Smooth muscle cell (in vitro differentiated cells): ENCODE data around the gene STPG1. TPM values are rescaled to one million over a fixed set of nuclear protein-coding genes. Genes with fewer than 3 reads are reported as not detected.

Source experiments
- DNase-seq: peaks from one replicate; lab custom pipeline; 2025; ENCODE audit not compliant: unreplicated experiment; lab: John Stamatoyannopoulos, UW
- H2AFZ ChIP-seq: fragments of 200-600 bp; sonication (generic); 2 replicates; pipeline ENCODE4 v1.6.0; 2016; ENCODE audit warnings: antibody characterized with exemption, low read depth, mild to moderate bottlenecking
- H3F3A ChIP-seq: fragments of 200-600 bp; sonication (generic); 2 replicates; pipeline ENCODE4 v1.6.0; 2017; ENCODE audit warnings: antibody characterized with exemption, low read depth
- H3K27ac ChIP-seq: fragments of 200-600 bp; sonication (generic); 2 replicates; pipeline ENCODE4 v1.5.1; 2016; ENCODE audit warnings: low read depth, mild to moderate bottlenecking
- H3K27me3 ChIP-seq: fragments of 200-600 bp; sonication (generic); 2 replicates; pipeline ENCODE4 v1.6.1; 2016; ENCODE audit warnings: low read depth, mild to moderate bottlenecking
- H3K36me3 ChIP-seq: fragments of 200-600 bp; sonication (generic); 2 replicates; pipeline ENCODE4 v1.5.1; 2016; ENCODE audit warnings: low read depth
- H3K4me1 ChIP-seq: fragments of 200-600 bp; sonication (generic); 2 replicates; pipeline ENCODE4 v1.5.1; 2016; ENCODE audit warnings: low read depth
- H3K4me2 ChIP-seq: fragments of 200-600 bp; sonication (generic); 2 replicates; pipeline ENCODE4 v1.6.0; 2016; ENCODE audit warnings: mild to moderate bottlenecking
- H3K4me3 ChIP-seq: fragments of 200-600 bp; sonication (generic); 2 replicates; pipeline ENCODE4 v1.5.1; 2016; ENCODE audit warnings: mild to moderate bottlenecking
- H3K79me2 ChIP-seq: fragments of 200-600 bp; sonication (generic); 2 replicates; pipeline ENCODE4 v1.6.0; 2016; ENCODE audit warnings: low read depth, mild to moderate bottlenecking
- H3K9ac ChIP-seq: fragments of 200-600 bp; sonication (generic); 2 replicates; pipeline ENCODE4 v1.6.0; 2016; ENCODE audit warnings: low read depth
- H3K9me3 ChIP-seq: fragments of 200-600 bp; sonication (generic); replicated peaks from 2 replicates; pipeline ENCODE4 v1.5.1; 2016; ENCODE audit warnings: low read depth
- H4K20me1 ChIP-seq: fragments of 200-600 bp; sonication (generic); 2 replicates; pipeline ENCODE4 v1.6.0; 2016; ENCODE audit warnings: low read depth
- CTCF ChIP-seq: fragments of 200-600 bp; sonication (generic); IDR thresholded peaks from 2 replicates; pipeline ENCODE4 v1.5.1; 2017; ENCODE audit warnings: borderline replicate concordance, mild to moderate bottlenecking, antibody characterized with exemption; ENCODE audit not compliant: insufficient read depth, poor library complexity, severe bottlenecking
- WGBS: methylation state at CpG from one replicate; pipeline ENCODE4 v1.1.7; 2016; ENCODE audit warnings: low lambda C conversion rate; 5-methylcytosine and 5-hydroxymethylcytosine counted together
- polyA plus RNA-seq: library from polyadenylated mRNA; unstranded; fragments of >200 nt; fragmentation: Nextera tagmentation; extraction: Ambion mirVana; gene quantifications from 2 replicates; pipeline ENCODE4 v1.2.1, GENCODE V29; 2016
- total RNA-seq: library from RNA; depleted of rRNA; stranded (reverse); fragments of >200 nt; gene quantifications from 2 replicates; pipeline ENCODE4 v1.2.3, GENCODE V29; 2014

The STPG1 gene
- total and polyA plus RNA-seq, 2 experiments from 2014 or later: 4.9 to 6.8 TPM

DNA sequence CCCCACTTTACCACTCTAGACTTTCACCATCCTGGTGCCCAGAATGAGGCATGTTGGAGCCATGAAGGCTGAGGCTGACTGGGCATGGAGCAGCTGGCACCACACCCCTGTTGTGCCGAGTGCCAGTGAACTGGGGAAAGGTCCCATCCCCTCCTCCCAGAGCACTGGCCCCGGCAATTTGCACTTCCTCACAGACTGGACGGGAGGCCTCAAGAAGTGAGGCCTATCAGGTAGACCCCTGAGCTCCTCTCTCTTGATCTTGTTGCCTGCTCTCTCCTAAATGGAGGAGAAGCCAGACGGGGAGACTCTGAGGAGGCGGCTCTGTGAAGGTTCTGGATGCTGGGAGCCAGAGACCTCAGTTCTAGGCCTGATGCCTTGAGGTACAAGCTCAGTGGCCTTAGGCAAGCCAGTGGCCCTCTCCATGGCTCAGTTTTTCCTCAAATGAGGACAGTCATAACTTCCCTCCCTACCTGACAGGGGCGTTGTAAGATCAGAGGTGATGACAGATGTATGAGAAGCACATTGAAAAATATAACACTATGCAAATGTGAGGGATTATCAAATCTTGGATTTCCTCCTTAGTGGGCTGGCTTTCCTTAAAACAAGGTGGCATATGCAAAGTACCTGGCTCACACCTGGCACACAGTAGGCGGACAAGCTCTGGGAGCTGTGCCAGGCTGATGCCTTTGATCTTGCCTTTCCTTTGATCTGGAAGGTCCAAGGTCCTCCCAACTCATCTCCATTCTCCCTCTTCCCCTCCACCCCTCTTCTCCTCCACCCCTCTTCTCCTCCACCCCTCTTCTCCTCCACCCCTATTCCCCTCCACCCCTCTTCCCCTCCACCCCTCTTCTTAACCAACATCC lies 87.8 kb downstream of the STPG1 start:
- no peak for TF ChIP-seq CTCF
- WGBS: 95% methylated on average over 7 of the region's 7 CpGs
- peaks cover 9% of the 10 kb centered on the region for H3F3A ChIP-seq
- DNase-seq: no peak
- H3K27me3 ChIP-seq: no peaks in the 10 kb centered on the region
- H4K20me1 ChIP-seq: no peaks in the 10 kb centered on the region
- H3K9ac ChIP-seq: no peak overlapping the region
- no peaks in the 10 kb centered on the region for H3K9me3 ChIP-seq
- H3K27ac ChIP-seq: no peak overlapping the region
- H3K4me2 ChIP-seq: no peak overlapping the region
- no peaks in the 10 kb centered on the region for H3K36me3 ChIP-seq
- H3K4me1 ChIP-seq: peaks cover 20% of the 10 kb centered on the region
- H3K79me2 ChIP-seq: no peaks in the 10 kb centered on the region
- H3K4me3 ChIP-seq: no peak overlapping the region
- no peak overlapping the region for H2AFZ ChIP-seq

- 86% methylated on average over 6 of the region's 6 CpGs for WGBS
These were observed 88.7 kb downstream of the STPG1 start for GRCh38 chr1:24324903-24325302.

GRCh38 chr1:24323281-24323680 lies 90.3 kb downstream of the STPG1 start:
- no peak for TF ChIP-seq CTCF
- Histone ChIP-seq H3K9ac (no peak overlapping the region), H3K4me2 (peak overlapping the region; percentile 85), H3K4me1 (peaks cover 26% of the 10 kb centered on the region), H4K20me1 (no peaks in the 10 kb centered on the region), H3F3A (peaks cover 4% of the 10 kb centered on the region), H3K79me2 (no peaks in the 10 kb centered on the region), H3K27me3 (no peaks in the 10 kb centered on the region), H3K36me3 (no peaks in the 10 kb centered on the region), H3K9me3 (no peaks in the 10 kb centered on the region), H2AFZ (no peak overlapping the region), H3K4me3 (no peak overlapping the region), H3K27ac (peak overlapping the region; percentile 83)
- 80% methylated on average over 2 of the region's 2 CpGs for WGBS
- DNase-seq: no peak

More at GRCh38 chr1:24324903-24325302, 88.7 kb downstream of the STPG1 start:
- H3K4me3 ChIP-seq: no peak overlapping the region
- H3K4me1 ChIP-seq: peaks cover 13% of the 10 kb centered on the region
- no peaks in the 10 kb centered on the region for H4K20me1 ChIP-seq
- H2AFZ ChIP-seq: no peak overlapping the region
- H3K36me3 ChIP-seq: no peaks in the 10 kb centered on the region
- TF ChIP-seq CTCF: no peak
- H3K9ac ChIP-seq: no peak overlapping the region
- no peak for DNase-seq
- H3K9me3 ChIP-seq: no peaks in the 10 kb centered on the region
- H3F3A ChIP-seq: peaks cover 4% of the 10 kb centered on the region
- H3K79me2 ChIP-seq: no peaks in the 10 kb centered on the region
- no peak overlapping the region for H3K27ac ChIP-seq
- H3K4me2 ChIP-seq: no peak overlapping the region
- no peaks in the 10 kb centered on the region for H3K27me3 ChIP-seq
